Measurements from ENCODE around the gene ENOX1. TPM values are rescaled to one million over a fixed set of nuclear protein-coding genes. Genes with fewer than 3 reads are reported as not detected.

The ENOX1 gene
- total RNA-seq, 1 experiment from 2014 or later = 1.5 TPM

GRCh38 chr13:43682701-43683100 is 104.1 kb downstream of the ENOX1 start:
- no TSS peak for BruUV-seq (replicated peaks)
- CTCF ChIA-PET = no interaction called here
- no peaks in the 10 kb centered on the region for H3K27me3 Mint-ChIP-seq (ENCODE audit: unreplicated experiment)
- H3K36me3 Mint-ChIP-seq (ENCODE audit: insufficient read depth, unreplicated experiment) = no peaks in the 10 kb centered on the region
- peaks cover 3% of the 10 kb centered on the region for H3K9me3 Mint-ChIP-seq (ENCODE audit: low read depth, unreplicated experiment)
- DNase-seq = no peak
- H3K4me3 Mint-ChIP-seq (ENCODE audit: low read depth, unreplicated experiment) = no peak overlapping the region
- H3K27ac Mint-ChIP-seq (ENCODE audit: unreplicated experiment) = no peak overlapping the region
- no peak for TF ChIP-seq CTCF (IDR thresholded peaks at IDR 0.05; ENCODE audit: unreplicated experiment)
- intact Hi-C loops (cut with micrococcal nuclease; ENCODE audit: unreplicated experiment) = no loop called here
- H3K4me1 Mint-ChIP-seq (ENCODE audit: low read depth, unreplicated experiment) = peaks cover 10% of the 10 kb centered on the region

DNA sequence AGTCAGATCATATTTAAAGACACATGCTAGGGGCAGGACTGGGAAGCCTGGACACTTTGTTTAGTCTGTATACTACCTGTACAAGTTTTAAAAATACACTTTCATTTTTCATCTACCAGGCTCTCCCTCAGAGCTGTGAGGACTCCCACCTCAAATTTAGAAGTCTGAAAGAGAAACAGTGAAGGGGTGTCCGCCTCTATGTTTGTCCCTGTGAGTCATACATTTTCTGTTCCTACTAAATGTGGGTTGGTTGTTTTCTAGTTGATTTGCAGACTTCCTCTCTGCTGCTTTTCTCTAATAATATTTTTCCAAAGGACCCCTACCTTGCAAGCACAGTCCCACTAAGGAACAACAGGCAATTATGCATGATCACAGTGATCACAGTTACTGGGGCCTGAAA is 110.5 kb downstream of the ENOX1 start:
- Mint-ChIP-seq H3K4me1 (ENCODE audit: low read depth, unreplicated experiment) (no peaks in the 10 kb centered on the region), H3K27me3 (ENCODE audit: unreplicated experiment) (no peaks in the 10 kb centered on the region), H3K27ac (ENCODE audit: unreplicated experiment) (no peak overlapping the region), H3K4me3 (ENCODE audit: low read depth, unreplicated experiment) (no peak overlapping the region), H3K9me3 (ENCODE audit: low read depth, unreplicated experiment) (no peaks in the 10 kb centered on the region), H3K36me3 (ENCODE audit: insufficient read depth, unreplicated experiment) (no peaks in the 10 kb centered on the region)
- DNase-seq = no peak
- intact Hi-C loops (cut with micrococcal nuclease; ENCODE audit: unreplicated experiment) = no loop called here
- TF ChIP-seq CTCF (IDR thresholded peaks at IDR 0.05; ENCODE audit: unreplicated experiment) = no peak
- CTCF ChIA-PET = no interaction called here
- BruUV-seq (replicated peaks) = no TSS peak

DNA sequence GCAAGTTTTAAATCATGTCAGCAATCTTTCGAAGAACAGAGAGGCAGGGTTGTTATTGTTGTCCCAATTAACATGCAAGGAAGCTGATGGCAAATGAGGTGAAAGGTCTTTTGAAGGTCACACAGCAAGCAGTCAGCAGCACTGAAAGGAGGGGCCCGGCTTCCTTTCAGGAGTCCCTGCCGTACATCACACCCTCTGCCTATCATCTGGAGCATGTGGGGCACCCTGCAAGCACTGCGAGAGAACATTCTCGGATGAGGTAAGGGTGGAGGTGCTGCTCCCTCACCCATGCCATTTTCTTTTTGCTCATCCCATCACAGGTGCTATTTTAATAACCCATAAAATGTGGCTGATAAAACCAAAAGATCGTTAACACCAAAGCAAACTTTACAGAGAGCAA is 111.2 kb downstream of the ENOX1 start:
- no peak for TF ChIP-seq CTCF (IDR thresholded peaks at IDR 0.05; ENCODE audit: unreplicated experiment)
- no peak for DNase-seq
- no TSS peak for BruUV-seq (replicated peaks)
- H3K4me1 Mint-ChIP-seq (ENCODE audit: low read depth, unreplicated experiment) = no peaks in the 10 kb centered on the region
- no peak overlapping the region for H3K27ac Mint-ChIP-seq (ENCODE audit: unreplicated experiment)
- intact Hi-C loops (cut with micrococcal nuclease; ENCODE audit: unreplicated experiment) = no loop called here
- H3K27me3 Mint-ChIP-seq (ENCODE audit: unreplicated experiment) = no peaks in the 10 kb centered on the region
- H3K9me3 Mint-ChIP-seq (ENCODE audit: low read depth, unreplicated experiment) = no peaks in the 10 kb centered on the region
- H3K4me3 Mint-ChIP-seq (ENCODE audit: low read depth, unreplicated experiment) = no peak overlapping the region
- CTCF ChIA-PET = no interaction called here
- no peaks in the 10 kb centered on the region for H3K36me3 Mint-ChIP-seq (ENCODE audit: insufficient read depth, unreplicated experiment)

DNA sequence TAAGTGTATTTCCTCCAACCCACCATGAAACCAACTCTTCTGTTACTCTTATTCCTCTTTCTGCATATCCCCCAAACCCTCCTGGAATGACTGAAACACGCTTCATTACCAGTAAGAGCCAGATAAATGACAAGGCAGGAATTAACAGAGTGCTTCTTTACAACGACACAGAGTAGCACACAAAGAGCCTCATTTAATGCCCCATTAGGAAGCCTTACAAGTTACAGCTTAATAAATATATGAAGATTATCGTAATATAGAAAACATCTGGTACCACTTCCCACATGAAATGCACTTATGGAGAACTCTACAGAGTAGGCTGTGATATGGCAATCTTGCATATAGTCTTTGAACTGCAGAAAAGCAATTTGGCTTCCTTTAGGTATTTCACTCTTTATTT is 116.8 kb downstream of the ENOX1 start:
- Mint-ChIP-seq H3K27me3 (ENCODE audit: unreplicated experiment) (no peaks in the 10 kb centered on the region), H3K4me3 (ENCODE audit: low read depth, unreplicated experiment) (no peak overlapping the region), H3K9me3 (ENCODE audit: low read depth, unreplicated experiment) (no peaks in the 10 kb centered on the region), H3K27ac (ENCODE audit: unreplicated experiment) (no peak overlapping the region), H3K4me1 (ENCODE audit: low read depth, unreplicated experiment) (peaks cover 5% of the 10 kb centered on the region), H3K36me3 (ENCODE audit: insufficient read depth, unreplicated experiment) (no peaks in the 10 kb centered on the region)
- no peak for DNase-seq
- CTCF ChIA-PET = no interaction called here
- no TSS peak for BruUV-seq (replicated peaks)
- TF ChIP-seq CTCF (IDR thresholded peaks at IDR 0.05; ENCODE audit: unreplicated experiment) = no peak
- intact Hi-C loops (cut with micrococcal nuclease; ENCODE audit: unreplicated experiment) = no loop called here

DNA sequence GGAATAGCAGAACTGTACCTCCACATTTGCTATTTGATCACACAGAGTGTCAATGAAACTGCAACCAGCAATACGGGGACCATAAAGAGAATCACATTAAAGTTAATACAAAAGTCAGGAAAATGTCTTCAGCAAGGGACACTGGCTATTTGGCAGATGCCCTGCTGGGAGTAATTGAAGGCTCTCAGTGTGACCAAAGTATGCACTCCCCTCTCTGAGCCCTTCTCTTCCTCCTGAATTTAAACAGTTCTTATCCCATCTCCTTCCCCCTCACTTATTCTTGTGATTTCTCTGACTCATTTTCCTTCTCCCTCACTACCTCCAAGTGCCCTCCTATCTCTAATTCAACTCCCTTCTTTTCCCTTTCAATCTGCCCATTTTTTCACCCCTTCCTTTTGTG is 117.7 kb downstream of the ENOX1 start:
- TF ChIP-seq CTCF (IDR thresholded peaks at IDR 0.05; ENCODE audit: unreplicated experiment) = no peak
- H3K9me3 Mint-ChIP-seq (ENCODE audit: low read depth, unreplicated experiment) = no peaks in the 10 kb centered on the region
- CTCF ChIA-PET = no interaction called here
- peaks cover 12% of the 10 kb centered on the region for H3K4me1 Mint-ChIP-seq (ENCODE audit: low read depth, unreplicated experiment)
- no peak overlapping the region for H3K27ac Mint-ChIP-seq (ENCODE audit: unreplicated experiment)
- intact Hi-C loops (cut with micrococcal nuclease; ENCODE audit: unreplicated experiment) = no loop called here
- no peaks in the 10 kb centered on the region for H3K36me3 Mint-ChIP-seq (ENCODE audit: insufficient read depth, unreplicated experiment)
- H3K27me3 Mint-ChIP-seq (ENCODE audit: unreplicated experiment) = no peaks in the 10 kb centered on the region
- BruUV-seq (replicated peaks) = no TSS peak
- no peak for DNase-seq
- no peak overlapping the region for H3K4me3 Mint-ChIP-seq (ENCODE audit: low read depth, unreplicated experiment)
